RWPE1 (cell line): ENCODE data around the gene CFAP157.

ENCODE experiments used
- CTCF ChIA-PET: fragments of 350-600 bp; sonication (Branson Sonifier 250); formaldehyde crosslinking; extraction: SDS; loops from one replicate; lab custom pipeline; 2021; lab: Yijun Ruan, JAX
- POLR2A ChIA-PET: fragments of 400-600 bp; formaldehyde crosslinking; extraction: SDS; loops from one replicate; lab custom pipeline; 2020; ENCODE audit warnings: antibody characterized with exemption; ENCODE audit not compliant: low non-redundant PET; lab: Yijun Ruan, JAX
- DNase-seq: peaks from one replicate; pipeline ENCODE4 v3.0.0; 2012; ENCODE audit warnings: low spot score
- H3K27ac ChIP-seq: fragments of 450-650 bp; 2 replicates; pipeline ENCODE4 v1.5.1; 2017
- CTCF ChIP-seq: fragments of 450-650 bp; conservative IDR thresholded peaks from 2 replicates; pipeline ENCODE4 v1.5.1; 2017; ENCODE audit warnings: low read depth, mild to moderate bottlenecking

CFAP157 gene

GRCh38 chr9:127705577-127706379, 1.0 kb upstream of the CFAP157 start:
- ChIA-PET POLR2A (interaction anchor here (0.6 kb wide), 2 partner anchors 11 to 393 kb away, joined by 3 read pairs; no protein-coding TSS in a partner anchor), CTCF (interaction anchor here (0.7 to 1.9 kb wide), 3 partner anchors 9 to 29 kb away, joined by 3 to 9 read pairs (median 3); partner anchors contain the start of genes PTRH1, TOR2A and TTC16)
- no peak overlapping the region for H3K27ac ChIP-seq
- TF ChIP-seq CTCF: no peak
- DNase-seq: no peak

GRCh38 chr9:127707766-127708165, 978 bp downstream of the CFAP157 start:
- DNase-seq: no peak
- TF ChIP-seq CTCF: no peak
- CTCF ChIA-PET: interaction anchor here (1.9 kb wide), 1 partner anchor 27 kb away, joined by 9 read pairs; the partner anchor contains the start of gene TOR2A
- no peak overlapping the region for H3K27ac ChIP-seq
- POLR2A ChIA-PET: no interaction called here

GRCh38 chr9:127708952-127709587, 2.3 kb downstream of the CFAP157 start:
- no peak for DNase-seq
- CTCF ChIA-PET: interaction anchor here (0.8 kb wide), 1 partner anchor 25 kb away, joined by 3 read pairs; the partner anchor contains the start of gene TOR2A
- POLR2A ChIA-PET: no interaction called here

GRCh38 chr9:127710204-127710783, 3.5 kb downstream of the CFAP157 start:
- CTCF ChIA-PET: interaction anchor here (0.6 to 3.4 kb wide), 2 partner anchors 24 to 91 kb away, joined by 3 to 12 read pairs; partner anchors contain the start of gene TOR2A
- POLR2A ChIA-PET: no interaction called here
- no peak for DNase-seq
- peak overlapping the region; percentile 95 for H3K27ac ChIP-seq
- TF ChIP-seq CTCF: no peak

More at GRCh38 chr9:127708952-127709587, 2.3 kb downstream of the CFAP157 start:
- no peak overlapping the region for H3K27ac ChIP-seq
- no peak for TF ChIP-seq CTCF

GRCh38 chr9:127711226-127711701, 4.5 kb downstream of the CFAP157 start:
- CTCF ChIA-PET: interaction anchor here (0.6 to 3.4 kb wide), 5 partner anchors 24 to 1084 kb away, joined by 3 to 12 read pairs (median 6); partner anchors contain the start of gene TOR2A
- DNase-seq: no peak
- TF ChIP-seq CTCF: no peak
- H3K27ac ChIP-seq: peak overlapping the region; percentile 95
- POLR2A ChIA-PET: interaction anchor here (1.0 kb wide), 1 partner anchor 23 kb away, joined by 3 read pairs; no protein-coding TSS in a partner anchor

GRCh38 chr9:127711831-127712274, 5.1 kb downstream of the CFAP157 start:
- CTCF ChIA-PET: interaction anchor here (0.6 to 3.4 kb wide), 4 partner anchors 23 to 1085 kb away, joined by 4 to 12 read pairs (median 6); partner anchors contain the start of gene TOR2A
- no peak for DNase-seq
- POLR2A ChIA-PET: interaction anchor here (1.0 kb wide), 1 partner anchor 23 kb away, joined by 3 read pairs; no protein-coding TSS in a partner anchor
- H3K27ac ChIP-seq: peak overlapping the region; percentile 95
- TF ChIP-seq CTCF: no peak
